Activated CD8-positive, alpha-beta T cell treated with anti-CD3 and anti-CD28 coated beads for 36 hours (primary cell): ENCODE measurements around the gene ROPN1. TPM values are rescaled to one million over a fixed set of nuclear protein-coding genes. Genes with fewer than 3 reads are reported as not detected.

Source experiments
- ATAC-seq: fragments of 200-7000 bp; cut with Tn5 transposase; one replicate; pipeline ENCODE4 v1.10.0; 2021; ENCODE audit warnings: mild to moderate bottlenecking, moderate library complexity
- CTCF ChIA-PET: fragments of 350-600 bp; sonication (Branson Sonifier 250); formaldehyde crosslinking; loops from one replicate; lab custom pipeline; 2021; ENCODE audit warnings: antibody characterized with exemption; lab: Charles Lee
- POLR2A ChIA-PET: fragments of 350-600 bp; sonication (Branson Sonifier 250); formaldehyde crosslinking; loops from one replicate; lab custom pipeline; 2021; ENCODE audit warnings: antibody characterized with exemption; lab: Charles Lee
- DNase-seq: peaks from one replicate; pipeline ENCODE4 v3.0.0-alpha.2; 2020
- H3K27ac Mint-ChIP-seq: one replicate; pipeline ENCODE4 v1.8.0; 2021; ENCODE audit warnings: mild to moderate bottlenecking, mixed read lengths
- H3K27me3 Mint-ChIP-seq: one replicate; pipeline ENCODE4 v1.8.0; 2021; ENCODE audit warnings: mixed read lengths
- H3K36me3 Mint-ChIP-seq: one replicate; pipeline ENCODE4 v1.8.0; 2021; ENCODE audit warnings: low read depth, mixed read lengths
- H3K4me1 Mint-ChIP-seq: one replicate; pipeline ENCODE4 v1.8.0; 2021; ENCODE audit warnings: low read depth, mixed read lengths
- H3K4me3 Mint-ChIP-seq: one replicate; pipeline ENCODE4 v1.8.0; 2021; ENCODE audit warnings: mild to moderate bottlenecking, moderate library complexity, mixed read lengths
- H3K9me3 Mint-ChIP-seq: one replicate; pipeline ENCODE4 v1.8.0; 2021; ENCODE audit warnings: mixed read lengths
- CTCF ChIP-seq: fragments of 200-600 bp; IDR thresholded peaks from one replicate; pipeline ENCODE4 v1.8.0; 2022; ENCODE audit warnings: antibody characterized with exemption, mild to moderate bottlenecking
- intact Hi-C: fragments of 100-400 bp; cut with micrococcal nuclease; formaldehyde crosslinking; loops from one replicate; pipeline ENCODE4 v1.10.0; 2022
- total RNA-seq, 2 experiments: library from RNA; stranded (reverse); gene quantifications; one replicate each; pipeline ENCODE4 v1.2.3, GENCODE V29; 2021

Gene ROPN1
- total RNA-seq, 2 experiments from 2014 or later, result not detected

DNA sequence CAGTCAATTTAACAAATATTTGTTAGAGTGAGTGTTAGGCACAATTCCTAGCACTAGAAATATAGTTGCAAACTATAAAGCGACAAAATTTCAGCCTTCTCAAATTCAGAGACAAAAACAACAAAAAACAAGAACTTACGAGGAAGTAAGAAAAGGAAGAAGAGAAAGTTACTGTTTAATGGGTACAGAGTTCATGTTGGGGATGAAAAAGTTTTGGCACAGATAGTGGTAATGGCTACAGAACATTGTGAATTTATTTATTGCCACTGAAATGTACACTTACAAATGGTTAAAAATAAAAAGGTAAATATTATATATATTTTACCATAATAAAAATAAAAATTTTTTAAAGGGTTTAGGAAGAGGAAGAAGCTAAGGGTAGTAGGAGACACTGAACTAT, 52.2 kb downstream of the ROPN1 start:
- intact Hi-C loops, result no loop called here
- H3K9me3 Mint-ChIP-seq, result no peaks in the 10 kb centered on the region
- no peak for TF ChIP-seq CTCF
- H3K4me3 Mint-ChIP-seq, result no peak overlapping the region
- ChIA-PET CTCF (no interaction called here), POLR2A (no interaction called here)
- DNase-seq (no peak), ATAC-seq (no peak)
- H3K27ac Mint-ChIP-seq, result no peak overlapping the region
- H3K36me3 Mint-ChIP-seq, result peaks cover 30% of the 10 kb centered on the region
- H3K4me1 Mint-ChIP-seq, result no peaks in the 10 kb centered on the region
- H3K27me3 Mint-ChIP-seq, result no peaks in the 10 kb centered on the region

DNA sequence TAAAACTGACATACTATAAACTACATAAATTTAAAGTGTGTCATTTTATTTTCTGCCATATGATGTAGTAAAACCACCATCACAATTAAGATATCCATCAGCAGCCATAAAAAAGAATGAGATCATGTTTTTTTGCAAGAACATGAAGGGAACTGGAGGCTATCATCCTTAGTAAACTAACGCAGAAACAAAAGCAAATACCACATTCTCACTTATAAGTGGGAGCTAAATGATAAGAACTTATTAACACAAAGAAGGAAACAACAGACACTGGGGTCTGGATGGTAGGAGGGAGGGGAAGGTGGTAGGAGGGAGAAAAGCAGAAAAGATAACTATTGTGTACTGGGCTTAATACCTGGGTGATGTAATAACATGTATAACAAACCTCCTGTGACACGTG, 55.5 kb downstream of the ROPN1 start:
- Mint-ChIP-seq H3K4me1 (no peaks in the 10 kb centered on the region), H3K36me3 (peaks cover 30% of the 10 kb centered on the region), H3K9me3 (no peaks in the 10 kb centered on the region), H3K27ac (no peak overlapping the region), H3K27me3 (no peaks in the 10 kb centered on the region), H3K4me3 (no peak overlapping the region)
- ChIA-PET CTCF (no interaction called here), POLR2A (no interaction called here)
- TF ChIP-seq CTCF, result no peak
- intact Hi-C loops, result no loop called here
- DNase-seq (no peak), ATAC-seq (no peak)

GRCh38 chr3:123935830-123936229, 56.1 kb downstream of the ROPN1 start:
- Mint-ChIP-seq H3K36me3 (peaks cover 30% of the 10 kb centered on the region), H3K27ac (no peak overlapping the region), H3K9me3 (no peaks in the 10 kb centered on the region), H3K27me3 (no peaks in the 10 kb centered on the region), H3K4me1 (no peaks in the 10 kb centered on the region), H3K4me3 (no peak overlapping the region)
- no peak for DNase-seq
- ChIA-PET POLR2A (no interaction called here), CTCF (no interaction called here)
- TF ChIP-seq CTCF, result no peak
- no peak for ATAC-seq
- intact Hi-C loops, result no loop called here

DNA sequence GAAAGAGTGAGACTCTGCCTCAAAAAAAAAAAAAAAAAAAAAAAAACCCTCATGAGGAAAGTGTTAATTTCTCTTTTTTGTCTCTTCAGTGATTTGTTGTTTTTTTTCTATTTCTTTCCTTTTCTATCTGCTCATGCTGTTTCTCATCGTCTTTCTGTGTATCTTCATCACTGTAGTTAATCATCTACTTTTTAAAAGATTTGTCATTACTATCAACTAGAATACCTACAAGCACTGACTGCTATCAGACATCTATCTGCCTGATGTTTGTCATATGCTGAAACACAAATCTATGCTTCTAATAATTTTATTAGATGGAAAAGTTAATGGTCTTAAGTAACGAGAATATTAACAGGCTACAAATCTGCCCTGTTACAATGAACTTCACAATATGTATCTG, 57.7 kb downstream of the ROPN1 start:
- POLR2A ChIA-PET, result no interaction called here
- CTCF ChIA-PET, result no interaction called here
- intact Hi-C loops, result no loop called here
- Mint-ChIP-seq H3K27me3 (no peaks in the 10 kb centered on the region), H3K9me3 (no peaks in the 10 kb centered on the region), H3K36me3 (peaks cover 29% of the 10 kb centered on the region), H3K4me3 (no peak overlapping the region), H3K27ac (no peak overlapping the region), H3K4me1 (no peaks in the 10 kb centered on the region)
- TF ChIP-seq CTCF, result no peak
- ATAC-seq (no peak), DNase-seq (no peak)

GRCh38 chr3:123930445-123930844, 61.5 kb downstream of the ROPN1 start:
- DNase-seq (no peak), ATAC-seq (no peak)
- Mint-ChIP-seq H3K27me3 (no peaks in the 10 kb centered on the region), H3K4me1 (no peaks in the 10 kb centered on the region), H3K9me3 (no peaks in the 10 kb centered on the region), H3K36me3 (peaks cover 37% of the 10 kb centered on the region), H3K4me3 (no peak overlapping the region), H3K27ac (no peak overlapping the region)
- CTCF ChIA-PET, result no interaction called here
- intact Hi-C loops, result no loop called here
- POLR2A ChIA-PET, result no interaction called here
- TF ChIP-seq CTCF, result no peak
